BJ (cell line): ENCODE results near the gene ANKRD2. TPM values are rescaled to one million over a fixed set of nuclear protein-coding genes. Genes with fewer than 3 reads are reported as not detected.
"Not testable (repeated sequence)": the region's sequence is repeated elsewhere in the genome, so short reads cannot be mapped to it uniquely, and the experiment has no call there.

Source experiments
- CTCF ChIA-PET: fragments of 350-600 bp; formaldehyde crosslinking; extraction: SDS; loops from one replicate; lab custom pipeline; 2021; ENCODE audit warnings: antibody characterized with exemption, inconsistent platforms; lab: Yijun Ruan, JAX
- POLR2A ChIA-PET: fragments of 300-600 bp; sonication (Branson Sonifier 250); formaldehyde crosslinking; extraction: SDS; loops from one replicate; lab custom pipeline; 2021; ENCODE audit warnings: antibody characterized with exemption; lab: Charles Lee
- DNase-seq: peaks from one replicate; pipeline ENCODE4 v3.0.0-alpha.2; 2011; ENCODE audit warnings: low read depth
- H3K27me3 ChIP-seq: 2 replicates; pipeline ENCODE4 v1.6.0; 2011; ENCODE audit warnings: low read length; ENCODE audit not compliant: control insufficient read depth, insufficient read depth
- H3K36me3 ChIP-seq: 2 replicates; pipeline ENCODE4 v1.5.1; 2011; ENCODE audit warnings: low read length; ENCODE audit not compliant: control insufficient read depth, insufficient read depth
- H3K4me3 ChIP-seq: 2 replicates; pipeline ENCODE4 v1.5.1; 2011; ENCODE audit warnings: low read depth, mild to moderate bottlenecking, control low read depth, low read length
- polyA minus RNA-seq: library from RNA; depleted of rRNA, polyadenylated mRNA; stranded (reverse); fragments of >200 nt; gene quantifications from 2 replicates; pipeline ENCODE4 v1.2.3, GENCODE V29; 2011; rRNA and poly(A)+ RNA removed
- polyA plus RNA-seq: library from polyadenylated mRNA; depleted of rRNA; stranded (reverse); fragments of >200 nt; gene quantifications from 2 replicates; pipeline ENCODE4 v1.2.3, GENCODE V29; 2011; rRNA removed
- TF ChIP-seq, protein P1 (sequence below): IDR thresholded peaks from 2 replicates; pipeline ENCODE4 v1.5.1; 2011; ENCODE audit warnings: low read depth, mild to moderate bottlenecking, control low read depth, inconsistent platforms, low read length, moderate library complexity; ENCODE audit not compliant: insufficient read depth

Gene ANKRD2, protein sequence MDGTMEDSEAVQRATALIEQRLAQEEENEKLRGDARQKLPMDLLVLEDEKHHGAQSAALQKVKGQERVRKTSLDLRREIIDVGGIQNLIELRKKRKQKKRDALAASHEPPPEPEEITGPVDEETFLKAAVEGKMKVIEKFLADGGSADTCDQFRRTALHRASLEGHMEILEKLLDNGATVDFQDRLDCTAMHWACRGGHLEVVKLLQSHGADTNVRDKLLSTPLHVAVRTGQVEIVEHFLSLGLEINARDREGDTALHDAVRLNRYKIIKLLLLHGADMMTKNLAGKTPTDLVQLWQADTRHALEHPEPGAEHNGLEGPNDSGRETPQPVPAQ
- polyA plus RNA-seq (0.16 and 0.37 TPM in 2 replicates), polyA minus RNA-seq (not detected in 2 replicates)

- POLR2A ChIA-PET: no interaction called here
- TF ChIP-seq, protein P1, sequence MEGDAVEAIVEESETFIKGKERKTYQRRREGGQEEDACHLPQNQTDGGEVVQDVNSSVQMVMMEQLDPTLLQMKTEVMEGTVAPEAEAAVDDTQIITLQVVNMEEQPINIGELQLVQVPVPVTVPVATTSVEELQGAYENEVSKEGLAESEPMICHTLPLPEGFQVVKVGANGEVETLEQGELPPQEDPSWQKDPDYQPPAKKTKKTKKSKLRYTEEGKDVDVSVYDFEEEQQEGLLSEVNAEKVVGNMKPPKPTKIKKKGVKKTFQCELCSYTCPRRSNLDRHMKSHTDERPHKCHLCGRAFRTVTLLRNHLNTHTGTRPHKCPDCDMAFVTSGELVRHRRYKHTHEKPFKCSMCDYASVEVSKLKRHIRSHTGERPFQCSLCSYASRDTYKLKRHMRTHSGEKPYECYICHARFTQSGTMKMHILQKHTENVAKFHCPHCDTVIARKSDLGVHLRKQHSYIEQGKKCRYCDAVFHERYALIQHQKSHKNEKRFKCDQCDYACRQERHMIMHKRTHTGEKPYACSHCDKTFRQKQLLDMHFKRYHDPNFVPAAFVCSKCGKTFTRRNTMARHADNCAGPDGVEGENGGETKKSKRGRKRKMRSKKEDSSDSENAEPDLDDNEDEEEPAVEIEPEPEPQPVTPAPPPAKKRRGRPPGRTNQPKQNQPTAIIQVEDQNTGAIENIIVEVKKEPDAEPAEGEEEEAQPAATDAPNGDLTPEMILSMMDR: peak; percentile 95
Observed at GRCh38 chr10:97572214-97572989, at the start of gene ANKRD2. ANKRD2 (plus strand) TSS chr10:97572779; CDS start chr10:97572789, 10 bp downstream.

DNA sequence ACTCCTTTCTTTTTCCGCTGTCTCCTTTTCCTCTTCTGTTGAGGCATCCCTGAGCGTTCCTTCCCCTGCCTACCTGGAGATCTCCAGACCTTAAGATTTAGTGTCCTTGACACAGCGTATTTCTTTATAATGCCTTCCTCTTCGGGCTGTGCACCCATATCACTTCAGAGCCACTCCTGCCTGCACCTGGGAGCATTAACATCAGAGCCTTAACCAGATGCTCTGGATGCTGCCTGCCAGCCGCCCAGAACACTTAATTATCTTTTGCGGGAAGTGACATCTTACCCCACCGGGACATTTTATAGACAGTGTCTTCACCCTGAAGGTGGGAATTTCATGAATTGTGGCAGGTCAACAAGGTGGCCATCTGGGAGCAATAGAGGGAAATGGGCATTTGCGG, 49.6 kb upstream of the ANKRD2 start:
- no peaks in the 10 kb centered on the region for H3K27me3 ChIP-seq
- ChIA-PET POLR2A (no interaction called here), CTCF (interaction anchor here (1.2 kb wide), 1 partner anchor 24 kb away, joined by 6 read pairs; the partner anchor contains the start of gene UBTD1)
- no peak overlapping the region for H3K4me3 ChIP-seq
- TF ChIP-seq, protein P1: no peak
- DNase-seq: no peak
- no peaks in the 10 kb centered on the region for H3K36me3 ChIP-seq

More at GRCh38 chr10:97572214-97572989, at the start of gene ANKRD2:
- CTCF ChIA-PET: interaction anchor here (0.6 to 12.3 kb wide), 36 partner anchors 9 to 171 kb away, joined by 3 to 179 read pairs (median 4); partner anchors contain the start of genes AVPI1, C10orf62, HOGA1 and RRP12
- DNase-seq: no peak
- H3K36me3 ChIP-seq: peaks cover 15% of the 10 kb centered on the region
- H3K4me3 ChIP-seq: no peak within 1 kb of the TSS
- H3K27me3 ChIP-seq: no peaks in the 10 kb centered on the region

- DNase-seq: no peak
- TF ChIP-seq, protein P1: no peak
- no peaks in the 10 kb centered on the region for H3K27me3 ChIP-seq
- ChIA-PET CTCF (interaction anchor here (0.5 to 1.1 kb wide), 3 partner anchors 10 to 109 kb away, joined by 3 read pairs; no protein-coding TSS in a partner anchor), POLR2A (no interaction called here)
- no peak overlapping the region for H3K4me3 ChIP-seq
- H3K36me3 ChIP-seq: no peaks in the 10 kb centered on the region
Observed at GRCh38 chr10:97525086-97525485, 47.5 kb upstream of the ANKRD2 start.

GRCh38 chr10:97525683-97526110, 46.9 kb upstream of the ANKRD2 start:
- no peaks in the 10 kb centered on the region for H3K27me3 ChIP-seq
- TF ChIP-seq, protein P1: no peak
- POLR2A ChIA-PET: no interaction called here
- DNase-seq: no peak
- H3K36me3 ChIP-seq: no peaks in the 10 kb centered on the region
- no peak overlapping the region for H3K4me3 ChIP-seq
- CTCF ChIA-PET: interaction anchor here (0.5 to 0.9 kb wide), 2 partner anchors 27 to 110 kb away, joined by 3 read pairs; no protein-coding TSS in a partner anchor

DNA sequence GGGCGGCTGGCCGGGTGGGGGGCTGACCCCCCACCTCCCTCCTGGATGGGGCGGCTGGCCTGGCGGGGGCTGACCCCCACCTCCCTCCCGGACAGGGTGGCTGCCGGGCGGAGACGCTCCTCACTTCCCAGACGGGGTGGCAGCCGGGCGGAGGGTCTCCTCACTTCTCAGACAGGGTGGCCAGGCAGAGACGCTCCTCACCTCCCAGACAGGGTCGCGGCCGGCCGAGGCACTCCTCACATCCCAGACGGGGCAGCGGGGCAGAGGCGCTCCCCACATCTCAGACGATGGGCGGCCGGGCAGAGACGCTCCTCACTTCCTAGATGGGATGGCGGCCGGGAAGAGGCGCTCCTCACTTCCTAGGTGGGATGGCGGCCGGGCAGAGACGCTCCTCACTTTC, 43.7 kb upstream of the ANKRD2 start:
- H3K27me3 ChIP-seq, H3K4me3 ChIP-seq, H3K36me3 ChIP-seq, DNase-seq, POLR2A ChIA-PET, CTCF ChIA-PET: not testable (repeated sequence)
